ENCODE data around the gene AHSG.

The AHSG gene

DNA sequence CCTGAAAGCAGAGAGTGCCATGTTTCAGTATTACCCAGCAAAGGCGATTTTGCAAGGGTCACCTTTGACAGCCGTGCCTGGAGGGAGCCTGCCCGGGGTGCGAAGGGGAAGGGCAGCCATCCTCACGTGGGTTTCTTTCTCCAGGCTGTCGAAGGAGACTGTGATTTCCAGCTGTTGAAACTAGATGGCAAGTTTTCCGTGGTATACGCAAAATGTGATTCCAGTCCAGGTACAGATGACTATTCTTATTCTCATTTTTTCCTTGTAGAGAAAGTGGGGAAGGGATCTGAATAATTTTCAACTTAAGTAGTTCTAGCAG, 3.4 kb downstream of the AHSG start:
- TF ChIP-seq CTCF (IDR thresholded peaks at IDR 0.05), result no peak
- H3K4me3 ChIP-seq, result no peak overlapping the region
- no peak for DNase-seq (ENCODE audit: low spot score)
- H3K27ac ChIP-seq, result no peak overlapping the region

- DNase-seq (ENCODE audit: low spot score), result peak; percentile 79
- TF ChIP-seq CTCF (IDR thresholded peaks at IDR 0.05), result peak; percentile 75
- H3K4me3 ChIP-seq, result peak overlapping the region; percentile 43
- no peak overlapping the region for H3K27ac ChIP-seq
Measured at GRCh38 chr3:186617036-186617946, 4.4 kb downstream of the AHSG start.

- no peak overlapping the region for H3K4me3 ChIP-seq
- no peak for DNase-seq (ENCODE audit: low spot score)
- no peak for TF ChIP-seq CTCF (IDR thresholded peaks at IDR 0.05)
Measured at GRCh38 chr3:186618318-186618938, 5.6 kb downstream of the AHSG start.

GRCh38 chr3:186619787-186620212, 6.9 kb downstream of the AHSG start:
- H3K27ac ChIP-seq, result no peak overlapping the region
- no peak overlapping the region for H3K4me3 ChIP-seq
- no peak for DNase-seq (ENCODE audit: low spot score)
- no peak for TF ChIP-seq CTCF (IDR thresholded peaks at IDR 0.05)

More at GRCh38 chr3:186618318-186618938, 5.6 kb downstream of the AHSG start:
- no peak overlapping the region for H3K27ac ChIP-seq

- no peak for TF ChIP-seq CTCF (IDR thresholded peaks at IDR 0.05)
- Histone ChIP-seq H3K27ac (no peak overlapping the region), H3K4me3 (no peak overlapping the region)
- no peak for DNase-seq (ENCODE audit: low spot score)
Measured at GRCh38 chr3:186620213-186621092, 7.6 kb downstream of the AHSG start.

DNA sequence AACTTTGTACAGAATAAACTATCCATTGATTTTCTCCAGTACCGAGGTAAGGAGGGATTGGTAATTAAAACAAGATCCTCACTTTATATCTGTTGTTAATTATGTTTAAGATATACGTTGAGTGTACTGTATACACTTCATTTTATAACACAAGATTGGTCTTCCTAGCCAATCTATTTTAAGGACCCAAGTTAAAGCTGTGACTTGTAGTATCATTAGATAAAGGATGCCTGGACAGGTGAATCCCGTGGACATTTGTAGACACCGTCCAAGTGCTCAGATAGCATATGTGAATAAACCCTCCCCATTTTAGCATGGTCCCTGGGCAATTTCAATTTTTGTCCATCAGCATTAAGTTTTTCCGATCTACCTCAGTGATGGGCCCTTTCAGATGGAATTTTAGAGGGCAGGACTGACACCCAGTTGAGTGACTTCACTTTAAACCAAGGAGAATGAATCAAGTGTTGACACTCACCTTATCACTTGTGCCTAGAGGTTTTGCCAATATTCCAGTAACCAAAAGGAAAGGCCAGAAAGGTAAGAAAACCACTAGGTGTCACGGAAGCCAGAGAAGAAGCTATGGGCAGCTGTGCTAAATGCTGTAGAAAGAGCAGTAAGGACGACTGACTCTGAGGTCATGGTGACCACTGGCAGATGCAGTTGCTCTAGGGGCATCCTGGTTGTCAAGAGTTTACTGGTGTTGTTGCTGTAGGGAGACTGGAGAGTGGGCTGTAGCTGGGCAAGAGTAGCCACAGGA, 9.2 kb downstream of the AHSG start:
- no peak for DNase-seq (ENCODE audit: low spot score)
- TF ChIP-seq CTCF (IDR thresholded peaks at IDR 0.05), result no peak
- Histone ChIP-seq H3K27ac (no peak overlapping the region), H3K4me3 (no peak overlapping the region)

Measured in coronary artery (tissue), 2 donors.